Natural killer cell (primary cell): ENCODE data around the gene CACNB2. TPM values are rescaled to one million over a fixed set of nuclear protein-coding genes. Genes with fewer than 3 reads are reported as not detected.

Experiments used
- ATAC-seq, 3 donors: fragments of 150-1000 bp in 2 of 3; fragments of 200-7000 bp in 1 of 3; cut with Tn5 transposase; 1 replicate in 1 of 3; 2 replicates in 2 of 3; pipeline ENCODE4 v1.10.0; 2021; ENCODE audit warnings: mild to moderate bottlenecking in 2 of 3, moderate library complexity in 2 of 3
- DNase-seq, 2 donors: peaks; one replicate each; pipeline versions ENCODE4 v3.0.0 to v3.0.0-alpha.2; 2013 to 2021; ENCODE audit warnings: mixed read lengths in 1 of 2
- H3K27ac ChIP-seq: one replicate; pipeline ENCODE4 v1.5.1; 2013; ENCODE audit warnings: mild to moderate bottlenecking, low read length
- H3K27me3 ChIP-seq: one replicate; pipeline ENCODE4 v1.6.1; 2013; ENCODE audit warnings: low read length; ENCODE audit not compliant: control insufficient read depth, insufficient read depth
- H3K36me3 ChIP-seq: one replicate; pipeline ENCODE4 v1.6.1; 2013; ENCODE audit warnings: low read length; ENCODE audit not compliant: control insufficient read depth, insufficient read depth
- H3K4me1 ChIP-seq: one replicate; pipeline ENCODE4 v1.6.1; 2013; ENCODE audit warnings: low read length; ENCODE audit not compliant: control insufficient read depth, insufficient read depth
- H3K4me3 ChIP-seq: one replicate; pipeline ENCODE4 v1.5.1; 2013; ENCODE audit warnings: low read length
- H3K9me3 ChIP-seq: one replicate; pipeline ENCODE4 v1.6.1; 2013; ENCODE audit warnings: low read length; ENCODE audit not compliant: control insufficient read depth, insufficient read depth
- H3K27ac Mint-ChIP-seq, 2 donors: one replicate each; pipeline ENCODE4 v1.8.0; 2022; ENCODE audit warnings: mild to moderate bottlenecking in 2 of 2, mixed read lengths in 2 of 2, moderate library complexity in 1 of 2
- H3K27me3 Mint-ChIP-seq, 2 donors: one replicate each; pipeline ENCODE4 v1.8.0; 2022; ENCODE audit warnings: low read depth in 2 of 2, mixed read lengths in 2 of 2
- H3K36me3 Mint-ChIP-seq: one replicate; pipeline ENCODE4 v1.8.0; 2022; ENCODE audit warnings: mixed read lengths
- H3K4me1 Mint-ChIP-seq, 2 donors: one replicate each; pipeline ENCODE4 v1.8.0; 2022; ENCODE audit warnings: mixed read lengths in 2 of 2
- H3K4me3 Mint-ChIP-seq: one replicate; pipeline ENCODE4 v1.8.0; 2022; ENCODE audit warnings: mild to moderate bottlenecking, moderate library complexity, mixed read lengths
- H3K9me3 Mint-ChIP-seq, 2 donors: one replicate each; pipeline ENCODE4 v1.8.0; 2022; ENCODE audit warnings: mixed read lengths in 2 of 2
- WGBS: methylation state at CpG from one replicate; pipeline ENCODE4 v1.1.7; 2013; ENCODE audit warnings: missing lambda C conversion rate; ENCODE audit not compliant: insufficient coverage; 5-methylcytosine and 5-hydroxymethylcytosine counted together
- intact Hi-C: fragments of 100-400 bp; cut with micrococcal nuclease; formaldehyde crosslinking; loops from one replicate; pipeline ENCODE4 v1.14.2; 2022
- total RNA-seq, 4 donors: library from RNA; stranded (reverse); fragments of 120-200 nt in 1 of 4; gene quantifications; one replicate each; pipeline versions ENCODE4 v1.2.3 to v1.2.4, GENCODE V29; 2013 to 2022
- TF ChIP-seq, protein P1 (sequence below): fragments of 200-600 bp; IDR thresholded peaks from one replicate; pipeline ENCODE4 v1.8.0; 2022; ENCODE audit warnings: antibody characterized with exemption

CACNB2 gene
- total RNA-seq, 3 donors from 2014 or later (not counting 1 experiment from before 2014, with no cell fraction given) = not detected

DNA sequence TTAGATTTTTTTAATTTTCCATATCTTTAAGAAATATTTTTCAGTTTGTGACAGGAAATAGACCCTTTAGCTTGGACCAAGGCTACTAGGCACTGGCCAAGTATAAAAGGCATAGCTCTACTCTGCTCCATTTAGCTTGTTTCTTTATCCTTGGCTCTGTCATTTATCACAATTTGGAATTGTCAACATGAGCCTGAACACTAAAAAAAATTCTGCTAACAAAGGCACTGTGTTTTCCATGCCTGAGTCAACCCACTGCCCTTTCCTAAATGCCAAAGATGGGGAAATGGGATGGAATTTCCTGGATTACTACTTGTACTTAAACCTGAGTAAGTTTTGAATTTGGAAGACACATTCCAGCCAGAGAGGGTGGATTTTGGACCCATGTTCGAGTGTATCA is 382.8 kb downstream of the CACNB2 start:
- Histone ChIP-seq H3K27me3 (no peaks in the 10 kb centered on the region), H3K4me1 (no peaks in the 10 kb centered on the region), H3K36me3 (no peaks in the 10 kb centered on the region), H3K27ac (no peak overlapping the region), H3K9me3 (no peaks in the 10 kb centered on the region), H3K4me3 (no peak overlapping the region)
- Mint-ChIP-seq H3K9me3 (peaks cover 4 to 6% of the 10 kb centered on the region in 2 donors), H3K27ac (no peak overlapping the region), H3K27me3 (peaks cover 0 to 8% of the 10 kb centered on the region in 2 donors), H3K36me3 (no peaks in the 10 kb centered on the region), H3K4me3 (no peak overlapping the region), H3K4me1 (no peaks in the 10 kb centered on the region)
- TF ChIP-seq, protein P1, sequence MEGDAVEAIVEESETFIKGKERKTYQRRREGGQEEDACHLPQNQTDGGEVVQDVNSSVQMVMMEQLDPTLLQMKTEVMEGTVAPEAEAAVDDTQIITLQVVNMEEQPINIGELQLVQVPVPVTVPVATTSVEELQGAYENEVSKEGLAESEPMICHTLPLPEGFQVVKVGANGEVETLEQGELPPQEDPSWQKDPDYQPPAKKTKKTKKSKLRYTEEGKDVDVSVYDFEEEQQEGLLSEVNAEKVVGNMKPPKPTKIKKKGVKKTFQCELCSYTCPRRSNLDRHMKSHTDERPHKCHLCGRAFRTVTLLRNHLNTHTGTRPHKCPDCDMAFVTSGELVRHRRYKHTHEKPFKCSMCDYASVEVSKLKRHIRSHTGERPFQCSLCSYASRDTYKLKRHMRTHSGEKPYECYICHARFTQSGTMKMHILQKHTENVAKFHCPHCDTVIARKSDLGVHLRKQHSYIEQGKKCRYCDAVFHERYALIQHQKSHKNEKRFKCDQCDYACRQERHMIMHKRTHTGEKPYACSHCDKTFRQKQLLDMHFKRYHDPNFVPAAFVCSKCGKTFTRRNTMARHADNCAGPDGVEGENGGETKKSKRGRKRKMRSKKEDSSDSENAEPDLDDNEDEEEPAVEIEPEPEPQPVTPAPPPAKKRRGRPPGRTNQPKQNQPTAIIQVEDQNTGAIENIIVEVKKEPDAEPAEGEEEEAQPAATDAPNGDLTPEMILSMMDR = no peak
- no peak for ATAC-seq
- intact Hi-C loops = no loop called here
- 100% methylated on average over 1 of the region's 1 CpG for WGBS
- DNase-seq = no peak

DNA sequence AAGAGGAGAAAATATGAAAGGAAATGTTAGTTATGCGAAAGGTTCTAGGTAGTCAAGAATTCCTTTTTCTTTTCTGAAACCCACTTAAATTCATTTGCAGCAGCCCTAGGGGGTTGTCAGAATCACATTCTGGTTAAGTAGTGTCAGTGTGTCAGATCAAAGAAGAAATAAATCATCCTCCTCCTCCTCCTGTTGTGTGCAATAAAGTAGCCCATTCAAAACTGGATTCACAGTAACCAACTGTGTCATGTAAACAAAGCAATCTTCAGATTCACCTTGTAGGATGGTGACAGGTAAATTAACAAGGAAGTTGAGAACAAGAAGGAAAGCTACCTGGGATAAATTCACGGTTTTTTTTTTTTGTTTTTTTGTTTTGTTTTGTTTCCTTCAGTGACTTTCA is 383.6 kb downstream of the CACNB2 start:
- no peaks in the 10 kb centered on the region for H3K4me1 Mint-ChIP-seq
- DNase-seq = no peak
- H3K4me3 ChIP-seq = no peak overlapping the region
- no peak overlapping the region for H3K4me3 Mint-ChIP-seq
- no peaks in the 10 kb centered on the region for H3K36me3 Mint-ChIP-seq
- no peak overlapping the region for H3K27ac ChIP-seq
- ATAC-seq = no peak
- peaks cover 4 to 6% of the 10 kb centered on the region in 2 donors for H3K9me3 Mint-ChIP-seq
- TF ChIP-seq, protein P1 = no peak
- H3K27me3 Mint-ChIP-seq = peaks cover 0 to 8% of the 10 kb centered on the region in 2 donors
- no peaks in the 10 kb centered on the region for H3K9me3 ChIP-seq
- H3K36me3 ChIP-seq = no peaks in the 10 kb centered on the region
- 100% methylated on average over 1 of the region's 2 CpGs for WGBS
- H3K27me3 ChIP-seq = no peaks in the 10 kb centered on the region
- no peaks in the 10 kb centered on the region for H3K4me1 ChIP-seq
- no peak overlapping the region for H3K27ac Mint-ChIP-seq
- intact Hi-C loops = no loop called here

DNA sequence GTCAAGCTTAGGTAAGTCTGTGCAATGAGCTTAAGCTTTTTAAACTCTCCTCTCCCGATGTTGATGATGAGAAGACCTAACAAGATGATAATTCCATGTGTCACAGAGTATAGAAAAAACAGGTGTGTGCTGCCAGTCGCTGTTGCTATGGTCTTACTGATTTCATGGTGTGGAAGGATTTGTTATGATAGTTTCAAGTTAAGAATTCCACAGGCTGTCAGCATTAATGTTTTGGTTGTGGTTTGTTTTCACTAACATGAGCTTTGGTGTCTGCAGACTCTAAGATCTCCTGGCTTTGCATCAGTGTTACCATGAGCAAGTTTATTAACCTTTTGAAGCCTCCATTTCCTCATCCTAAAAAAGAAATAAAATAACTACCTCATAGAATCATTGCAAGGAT is 387.5 kb downstream of the CACNB2 start:
- H3K4me3 ChIP-seq = no peak overlapping the region
- Mint-ChIP-seq H3K4me3 (no peak overlapping the region), H3K27ac (no peak overlapping the region), H3K4me1 (no peaks in the 10 kb centered on the region), H3K9me3 (no peaks in the 10 kb centered on the region), H3K36me3 (no peaks in the 10 kb centered on the region), H3K27me3 (no peaks in the 10 kb centered on the region)
- H3K27ac ChIP-seq = no peak overlapping the region
- H3K4me1 ChIP-seq = no peaks in the 10 kb centered on the region
- H3K9me3 ChIP-seq = no peaks in the 10 kb centered on the region
- DNase-seq (no peak), ATAC-seq (no peak)
- WGBS = 100% methylated on average over 2 of the region's 2 CpGs
- H3K36me3 ChIP-seq = no peaks in the 10 kb centered on the region
- TF ChIP-seq, protein P1 = no peak
- intact Hi-C loops = no loop called here
- H3K27me3 ChIP-seq = no peaks in the 10 kb centered on the region

DNA sequence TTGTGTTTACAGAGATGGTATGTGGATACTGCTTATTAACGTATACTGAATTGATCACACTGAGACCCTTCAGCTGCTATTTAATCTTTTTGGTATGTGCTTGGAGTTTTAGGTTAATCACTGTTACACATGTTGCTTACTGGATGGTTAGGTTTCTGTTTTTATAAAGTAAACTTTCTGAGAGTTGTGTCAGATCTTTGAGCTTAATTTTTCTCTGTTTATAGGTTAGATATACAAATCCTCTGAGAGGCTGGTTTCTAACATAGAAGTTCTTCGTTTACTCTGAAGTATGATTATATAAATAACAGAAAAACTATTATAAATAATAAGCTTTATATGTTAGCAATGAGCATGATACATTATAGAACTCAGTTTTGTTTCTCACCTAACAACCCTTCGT is 388.1 kb downstream of the CACNB2 start:
- WGBS = 93% methylated on average over 1 of the region's 3 CpGs
- TF ChIP-seq, protein P1 = no peak
- H3K4me1 Mint-ChIP-seq = no peaks in the 10 kb centered on the region
- no peak overlapping the region for H3K27ac Mint-ChIP-seq
- no peaks in the 10 kb centered on the region for H3K9me3 Mint-ChIP-seq
- H3K4me3 Mint-ChIP-seq = no peak overlapping the region
- no peaks in the 10 kb centered on the region for H3K4me1 ChIP-seq
- no peak overlapping the region for H3K27ac ChIP-seq
- no peaks in the 10 kb centered on the region for H3K27me3 ChIP-seq
- H3K36me3 ChIP-seq = no peaks in the 10 kb centered on the region
- intact Hi-C loops = no loop called here
- H3K36me3 Mint-ChIP-seq = no peaks in the 10 kb centered on the region
- DNase-seq = no peak
- no peak for ATAC-seq
- H3K9me3 ChIP-seq = no peaks in the 10 kb centered on the region
- H3K4me3 ChIP-seq = no peak overlapping the region
- no peaks in the 10 kb centered on the region for H3K27me3 Mint-ChIP-seq
